Measurements from ENCODE around the gene GON7.

DNA sequence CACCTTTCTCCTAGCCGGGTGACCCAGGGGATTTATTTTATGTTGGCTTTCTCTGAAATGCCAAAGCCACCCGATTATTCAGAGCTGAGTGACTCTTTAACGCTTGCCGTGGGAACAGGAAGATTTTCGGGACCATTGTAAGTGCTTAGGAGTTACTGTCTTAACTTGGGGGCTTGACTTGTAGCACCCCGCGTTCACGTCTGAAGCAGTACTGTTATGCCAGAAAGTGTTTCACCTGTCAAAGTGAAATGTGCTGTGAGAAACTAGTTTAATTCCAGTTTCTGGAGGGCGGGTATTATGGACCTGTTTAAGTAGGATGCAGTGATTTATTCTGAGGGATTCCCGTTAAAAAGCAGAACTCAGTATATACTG lies 21.5 kb downstream of the GON7 start:
- TF ChIP-seq, protein P1, sequence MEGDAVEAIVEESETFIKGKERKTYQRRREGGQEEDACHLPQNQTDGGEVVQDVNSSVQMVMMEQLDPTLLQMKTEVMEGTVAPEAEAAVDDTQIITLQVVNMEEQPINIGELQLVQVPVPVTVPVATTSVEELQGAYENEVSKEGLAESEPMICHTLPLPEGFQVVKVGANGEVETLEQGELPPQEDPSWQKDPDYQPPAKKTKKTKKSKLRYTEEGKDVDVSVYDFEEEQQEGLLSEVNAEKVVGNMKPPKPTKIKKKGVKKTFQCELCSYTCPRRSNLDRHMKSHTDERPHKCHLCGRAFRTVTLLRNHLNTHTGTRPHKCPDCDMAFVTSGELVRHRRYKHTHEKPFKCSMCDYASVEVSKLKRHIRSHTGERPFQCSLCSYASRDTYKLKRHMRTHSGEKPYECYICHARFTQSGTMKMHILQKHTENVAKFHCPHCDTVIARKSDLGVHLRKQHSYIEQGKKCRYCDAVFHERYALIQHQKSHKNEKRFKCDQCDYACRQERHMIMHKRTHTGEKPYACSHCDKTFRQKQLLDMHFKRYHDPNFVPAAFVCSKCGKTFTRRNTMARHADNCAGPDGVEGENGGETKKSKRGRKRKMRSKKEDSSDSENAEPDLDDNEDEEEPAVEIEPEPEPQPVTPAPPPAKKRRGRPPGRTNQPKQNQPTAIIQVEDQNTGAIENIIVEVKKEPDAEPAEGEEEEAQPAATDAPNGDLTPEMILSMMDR (IDR thresholded peaks at IDR 0.05) = no peak
- no peak for TF ChIP-seq POLR2A (IDR thresholded peaks at IDR 0.05)

All from thyroid gland (tissue), 4 donors.